GM18517 (cell line): ENCODE results near the gene OAS3.
"Not testable (repeated sequence)": the region's sequence is repeated elsewhere in the genome, so short reads cannot be mapped to it uniquely, and the experiment has no call there.

ENCODE experiments used
- ATAC-seq: cut with Tn5 transposase; IDR thresholded peaks from one replicate; pipeline ENCODE4 v1.9.1; 2021; ENCODE audit warnings: mild to moderate bottlenecking, moderate library complexity; ENCODE audit not compliant: unreplicated experiment

OAS3 gene

DNA sequence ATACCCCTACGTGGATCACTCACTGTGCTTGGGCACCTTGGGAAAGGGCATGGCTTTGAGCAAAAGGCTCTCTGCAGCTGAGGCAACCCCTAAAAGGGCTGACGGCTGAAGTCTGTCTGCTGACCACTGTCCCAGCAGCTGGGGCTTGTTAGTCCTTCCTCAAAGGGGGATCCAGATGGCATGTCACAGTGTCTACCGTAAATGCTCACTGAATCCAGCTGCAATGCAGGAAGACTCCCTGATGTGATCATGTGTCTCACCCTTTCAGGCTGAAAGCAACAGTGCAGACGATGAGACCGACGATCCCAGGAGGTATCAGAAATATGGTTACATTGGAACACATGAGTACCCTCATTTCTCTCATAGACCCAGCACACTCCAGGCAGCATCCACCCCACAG, 19.2 kb upstream of the OAS3 start:
- no peak for ATAC-seq

DNA sequence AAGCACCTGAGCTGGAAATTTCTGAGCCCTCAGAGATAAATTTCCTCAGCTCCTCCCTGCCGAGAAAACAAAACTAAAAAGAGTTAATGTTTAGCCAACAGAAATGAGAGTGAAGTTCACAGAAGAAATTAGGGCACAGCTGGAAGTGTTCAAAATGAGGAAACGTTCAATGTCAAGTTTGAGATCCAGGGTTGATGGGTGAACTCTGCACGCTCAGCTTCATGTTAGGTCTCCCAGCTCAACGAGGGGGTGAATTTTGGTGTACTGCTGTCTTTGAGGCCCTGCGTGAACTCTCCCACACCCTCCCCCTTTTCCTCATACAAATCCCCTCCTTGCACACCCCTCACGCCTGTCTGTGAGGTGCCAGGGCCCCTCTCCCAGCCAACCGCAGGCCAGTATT, 13.3 kb upstream of the OAS3 start:
- peak; percentile 64 for ATAC-seq

DNA sequence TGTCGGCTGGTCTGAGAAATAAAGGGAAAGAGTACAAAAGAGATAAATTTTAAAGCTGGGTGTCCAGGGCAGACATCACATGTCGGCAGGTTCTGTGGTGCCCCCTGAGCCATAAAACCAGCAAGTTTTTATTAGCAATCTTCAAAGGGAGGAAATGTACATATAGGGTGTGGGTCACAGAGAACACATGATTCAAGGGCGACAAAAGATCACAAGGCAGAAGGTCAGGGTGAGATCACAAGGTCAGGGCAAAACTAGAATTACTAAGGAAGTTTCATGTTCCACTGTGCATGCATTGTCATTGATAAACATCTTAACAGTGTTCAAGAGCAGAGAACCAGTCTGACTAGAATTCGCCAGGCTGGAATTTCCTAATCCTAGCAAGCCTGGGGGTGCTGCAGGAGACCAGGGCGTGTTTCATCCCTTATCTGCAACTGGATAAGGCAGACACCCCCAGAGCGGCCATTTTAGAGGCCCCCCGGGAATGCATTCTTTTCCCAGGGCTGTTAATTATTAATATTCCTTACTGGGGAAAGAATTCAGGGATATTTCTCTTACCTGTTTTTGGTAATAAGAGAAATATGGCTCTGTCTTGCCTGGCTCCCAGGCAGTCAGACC, 11.7 kb upstream of the OAS3 start:
- not testable (repeated sequence) for ATAC-seq

DNA sequence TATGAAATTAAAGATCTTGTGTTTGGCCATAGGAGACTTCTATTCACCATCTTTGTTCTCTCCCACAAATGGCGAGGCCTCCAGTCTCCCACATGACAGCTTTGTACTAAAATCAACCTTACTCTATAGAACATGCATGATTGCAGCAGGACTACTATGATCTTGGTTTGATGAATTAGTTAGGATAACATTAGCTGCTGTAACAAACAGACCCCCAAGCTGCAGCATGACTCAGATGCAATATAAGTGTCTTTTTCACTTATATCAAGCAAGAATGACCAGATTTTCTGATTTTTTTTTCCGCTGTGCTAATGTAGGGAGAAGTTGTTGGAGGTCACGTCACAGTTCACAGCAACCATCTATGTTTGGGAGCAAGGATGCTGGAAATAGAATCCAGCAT, 10.8 kb upstream of the OAS3 start:
- ATAC-seq = no peak

DNA sequence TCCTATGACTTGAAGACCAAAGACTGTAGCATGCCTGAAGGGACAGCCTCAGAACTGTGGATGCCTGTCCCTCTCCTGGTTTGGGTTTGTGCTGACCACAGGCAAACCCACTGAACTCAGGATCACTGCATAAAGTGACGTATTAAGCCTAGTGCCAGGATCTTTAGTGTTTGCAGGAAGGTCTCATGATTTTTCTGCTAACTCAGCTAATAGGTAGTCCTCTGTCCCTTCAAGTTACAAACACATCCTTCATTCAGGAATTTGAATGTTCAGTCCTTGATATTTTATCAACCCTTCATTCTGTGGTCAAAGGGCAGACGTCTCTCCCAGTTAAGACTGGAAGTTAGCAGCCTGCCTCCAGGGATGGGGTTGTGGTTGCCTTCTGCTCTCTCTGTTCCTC, 10.3 kb upstream of the OAS3 start:
- no peak for ATAC-seq

DNA sequence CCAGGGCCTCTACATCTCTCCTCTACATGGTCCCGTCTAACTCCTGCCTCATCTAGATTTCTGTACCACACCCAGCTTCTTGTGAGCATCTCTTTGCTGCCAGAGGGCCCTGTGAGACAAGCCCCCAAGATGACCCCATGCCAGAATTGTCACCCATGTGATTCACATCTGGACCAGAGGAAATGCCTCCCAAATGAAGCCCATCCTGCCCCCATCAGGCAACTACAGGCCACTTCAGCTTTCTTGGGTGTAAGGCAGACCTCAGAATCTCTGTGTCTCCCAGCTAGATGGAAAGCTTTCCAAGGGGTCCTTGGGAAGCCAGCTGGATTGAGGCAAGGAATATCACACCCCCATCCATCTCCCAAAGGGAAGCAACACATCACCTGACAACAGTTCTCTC, 9.3 kb upstream of the OAS3 start:
- no peak for ATAC-seq

DNA sequence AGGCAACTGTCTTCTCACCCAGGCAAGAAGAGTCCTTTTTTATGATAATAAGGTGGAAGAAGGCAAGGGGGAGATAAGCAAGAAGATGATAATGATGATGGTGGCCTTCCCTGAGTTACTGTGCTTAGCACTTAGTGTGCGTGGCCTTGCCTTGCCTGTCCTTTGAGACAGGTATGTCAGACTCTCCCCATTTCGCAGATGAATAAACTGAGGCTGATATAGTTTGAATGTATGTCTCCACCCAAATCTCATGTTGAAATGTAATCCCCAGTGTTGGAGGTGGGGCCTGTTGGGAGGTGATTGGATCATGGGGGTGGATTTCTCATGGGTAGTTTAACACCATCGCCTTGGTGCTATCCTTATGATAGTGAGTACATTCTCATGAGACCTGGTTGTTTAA, 8.6 kb upstream of the OAS3 start:
- ATAC-seq = no peak

DNA sequence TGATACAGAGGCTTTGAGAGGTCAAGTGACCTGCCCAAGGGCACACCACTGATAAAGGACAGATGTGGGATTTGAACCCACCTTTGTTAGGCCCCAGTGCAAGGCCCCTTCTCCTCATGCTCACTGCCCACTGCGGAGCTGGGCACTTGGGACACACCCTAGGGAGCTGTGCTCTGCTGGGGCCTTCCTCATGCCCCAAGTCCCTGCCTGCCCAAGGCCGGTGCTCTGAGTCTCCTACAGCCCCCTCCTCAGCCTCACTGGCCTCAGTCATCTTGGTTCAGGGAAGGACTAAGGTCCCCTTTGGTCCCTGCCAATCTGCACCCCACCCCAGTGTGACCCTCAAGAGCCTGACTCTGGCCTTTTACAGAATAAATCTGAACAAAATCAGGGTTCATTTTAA, 7.9 kb upstream of the OAS3 start:
- ATAC-seq = no peak

DNA sequence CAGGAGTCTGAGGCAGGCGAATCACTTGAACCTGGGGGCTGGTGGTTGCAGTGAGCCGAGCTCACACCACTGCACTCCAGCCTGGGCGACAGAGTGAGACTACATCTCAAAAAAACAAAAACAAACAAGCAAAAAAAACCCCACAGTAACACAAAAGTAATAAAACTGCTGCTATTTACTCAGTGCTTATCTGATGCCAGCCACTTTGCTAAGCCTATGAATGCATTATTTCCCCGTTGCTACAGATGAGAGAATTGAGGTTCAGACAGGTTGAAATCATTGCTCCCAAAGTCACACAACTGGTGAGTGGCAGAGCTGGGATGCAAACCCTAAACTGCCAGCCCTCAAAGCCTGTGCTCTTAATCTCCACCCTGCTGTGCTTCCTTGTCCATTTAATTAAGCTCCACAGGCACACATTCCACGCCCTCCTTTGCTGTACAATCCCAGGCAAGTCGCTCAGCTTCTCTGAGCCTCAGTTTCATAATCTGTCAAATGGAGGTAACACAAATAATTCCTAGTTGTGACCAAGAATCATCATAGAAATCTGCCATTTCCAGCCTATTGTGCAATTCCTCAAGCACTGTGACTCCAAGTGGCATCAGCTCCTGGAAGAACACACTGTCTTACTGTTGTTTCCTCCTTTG, 5.7 kb upstream of the OAS3 start:
- ATAC-seq = no peak

DNA sequence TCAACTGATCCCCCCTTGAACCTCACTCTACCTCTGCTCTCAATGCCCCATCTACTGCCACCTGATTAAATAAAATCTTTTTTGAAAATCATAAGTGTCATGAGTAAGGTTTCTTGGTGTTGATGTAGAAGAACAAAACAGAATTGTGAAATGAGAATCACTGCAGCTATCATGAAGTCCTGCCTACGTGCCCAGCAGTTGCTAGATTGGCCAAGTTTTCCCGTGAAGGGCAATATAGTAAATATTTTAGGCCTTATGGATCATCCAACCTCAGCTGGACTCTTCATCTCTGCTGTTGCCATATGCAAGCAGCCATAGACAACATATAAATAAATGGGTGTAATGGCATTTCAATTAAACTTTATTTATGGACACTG, 5.2 kb upstream of the OAS3 start:
- no peak for ATAC-seq

DNA sequence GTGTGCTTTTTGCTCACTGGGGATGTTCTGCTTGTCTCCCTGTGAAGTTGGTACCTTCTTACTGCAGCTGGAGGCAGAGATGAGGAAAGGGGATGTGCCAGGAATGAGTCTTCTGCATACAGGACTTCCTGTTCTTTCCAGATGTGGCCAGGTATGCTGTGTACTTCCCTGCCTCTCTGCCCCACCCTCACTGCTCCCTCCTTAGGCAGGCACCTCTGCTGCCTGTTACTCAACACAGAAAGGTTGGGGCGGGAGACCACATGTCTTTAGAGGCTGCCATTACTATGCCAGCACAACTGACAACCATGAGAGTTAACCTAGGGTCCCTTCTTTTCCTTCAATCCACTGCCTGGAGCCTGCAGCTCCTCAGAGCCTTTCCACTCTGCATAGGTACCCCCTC, 2.0 kb upstream of the OAS3 start:
- ATAC-seq = no peak

DNA sequence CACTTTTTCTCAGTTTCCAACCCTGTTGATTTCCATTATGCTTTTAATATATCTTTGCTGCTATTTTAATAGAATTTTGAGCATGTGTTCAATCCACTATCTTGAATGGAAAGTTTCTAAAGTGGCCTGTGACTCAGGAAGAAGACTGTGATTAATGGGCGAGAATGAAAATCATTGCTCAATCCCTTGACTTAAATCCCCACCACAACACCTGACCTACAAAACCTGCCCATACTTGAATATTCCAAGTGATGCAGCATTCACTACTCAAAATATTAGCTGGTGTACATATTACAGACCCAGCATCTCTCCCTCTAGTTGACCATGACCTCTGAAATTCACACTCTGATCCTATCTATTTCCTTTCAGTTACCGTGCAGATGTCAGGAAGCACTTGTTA, 1.3 kb upstream of the OAS3 start:
- no peak for ATAC-seq

DNA sequence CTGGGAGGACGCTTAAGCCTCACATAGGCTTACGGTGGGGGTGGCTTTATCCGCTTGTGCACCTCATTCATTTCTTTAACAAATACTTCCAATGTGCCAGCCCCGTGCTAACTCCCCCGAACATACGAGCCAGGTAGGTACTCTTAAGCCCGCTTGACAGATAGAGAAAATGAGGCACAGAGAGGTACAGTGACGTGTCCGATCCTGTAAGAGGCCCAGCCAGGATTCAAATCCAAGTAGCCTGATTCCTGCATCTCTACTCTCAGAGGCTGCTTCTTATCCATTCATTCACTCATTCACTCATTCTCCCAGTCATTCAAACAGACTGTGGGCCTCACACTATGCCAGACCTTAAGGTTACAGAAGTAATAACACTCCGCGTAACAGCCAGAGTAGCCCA, 477 bp downstream of the OAS3 start:
- no peak for ATAC-seq

DNA sequence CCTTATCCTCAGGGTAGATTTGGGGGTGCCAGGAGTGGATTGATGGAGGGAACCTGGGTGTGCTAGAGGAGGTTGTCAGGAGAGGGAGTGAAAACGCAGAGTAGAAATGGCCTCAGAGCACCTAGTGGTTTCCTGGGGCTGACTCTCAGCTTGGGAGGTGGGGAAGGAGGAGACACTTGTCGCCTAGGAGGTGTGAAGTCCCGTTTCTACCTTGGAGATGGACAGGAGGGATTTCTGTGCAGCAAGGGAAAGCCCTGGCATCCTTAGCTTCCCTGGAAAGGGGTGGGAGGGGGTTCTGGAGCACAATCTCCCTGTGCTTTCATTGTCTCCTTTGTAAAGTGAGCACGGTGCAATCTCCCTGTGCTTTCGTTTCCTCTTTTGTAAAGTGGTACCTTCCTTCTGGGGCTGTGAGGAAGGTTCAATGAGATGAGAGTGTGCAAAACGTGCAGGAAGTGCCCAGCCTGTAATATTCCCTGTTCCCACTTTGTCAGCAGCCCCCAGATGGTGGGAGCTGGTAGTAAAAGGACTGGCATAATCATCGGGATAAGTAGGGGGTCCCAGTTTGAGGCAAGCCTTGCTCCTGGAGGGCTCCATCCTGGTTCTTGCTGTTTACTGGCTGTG, 1.6 kb downstream of the OAS3 start:
- ATAC-seq = peak; percentile 55

DNA sequence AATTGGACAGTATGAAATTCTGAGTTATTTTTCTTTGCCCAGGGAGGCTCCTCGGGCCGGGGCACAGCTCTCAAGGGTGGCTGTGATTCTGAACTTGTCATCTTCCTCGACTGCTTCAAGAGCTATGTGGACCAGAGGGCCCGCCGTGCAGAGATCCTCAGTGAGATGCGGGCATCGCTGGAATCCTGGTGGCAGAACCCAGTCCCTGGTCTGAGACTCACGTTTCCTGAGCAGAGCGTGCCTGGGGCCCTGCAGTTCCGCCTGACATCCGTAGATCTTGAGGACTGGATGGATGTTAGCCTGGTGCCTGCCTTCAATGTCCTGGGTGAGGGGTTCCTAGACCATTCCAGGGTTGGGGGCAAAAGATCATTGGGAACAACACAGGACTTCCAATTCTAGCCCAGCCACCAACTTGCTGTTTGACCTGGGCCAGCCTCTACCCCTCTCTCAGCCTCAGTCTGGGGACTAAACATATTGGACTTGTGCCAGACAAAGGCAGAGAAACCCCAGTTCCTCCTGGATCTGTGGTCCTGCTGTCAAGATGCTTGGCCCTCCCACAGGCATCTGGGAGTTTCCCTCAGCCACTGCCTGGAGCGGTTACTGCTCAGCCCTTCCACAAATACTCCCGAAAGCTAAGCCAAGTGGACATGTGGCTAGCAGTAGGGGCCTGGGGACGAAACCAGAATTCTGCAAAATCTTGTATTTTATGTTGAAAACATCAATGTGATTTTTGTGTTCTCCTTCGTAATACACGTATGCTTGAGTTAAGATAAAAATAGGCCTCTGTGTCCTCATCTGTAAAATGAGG, 3.5 kb downstream of the OAS3 start:
- ATAC-seq = no peak

DNA sequence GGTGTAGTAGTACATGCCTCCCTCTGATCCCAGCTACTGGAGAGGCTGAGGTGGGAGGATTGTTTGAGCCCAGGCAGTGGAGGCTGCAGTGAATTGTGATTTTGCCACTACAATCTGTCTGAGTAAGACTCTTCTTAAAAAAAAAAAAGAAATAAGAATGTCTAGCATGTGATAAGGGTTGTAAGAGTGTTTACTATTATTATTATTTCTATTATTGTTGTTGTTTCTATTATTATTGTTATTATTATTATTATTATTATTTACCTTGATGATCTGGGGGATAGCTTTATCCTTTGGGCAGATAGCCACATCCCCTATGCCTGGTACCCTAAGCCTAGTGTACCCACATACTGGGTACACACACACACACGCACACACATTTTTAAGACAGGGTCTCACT, 4.3 kb downstream of the OAS3 start:
- ATAC-seq = no peak

DNA sequence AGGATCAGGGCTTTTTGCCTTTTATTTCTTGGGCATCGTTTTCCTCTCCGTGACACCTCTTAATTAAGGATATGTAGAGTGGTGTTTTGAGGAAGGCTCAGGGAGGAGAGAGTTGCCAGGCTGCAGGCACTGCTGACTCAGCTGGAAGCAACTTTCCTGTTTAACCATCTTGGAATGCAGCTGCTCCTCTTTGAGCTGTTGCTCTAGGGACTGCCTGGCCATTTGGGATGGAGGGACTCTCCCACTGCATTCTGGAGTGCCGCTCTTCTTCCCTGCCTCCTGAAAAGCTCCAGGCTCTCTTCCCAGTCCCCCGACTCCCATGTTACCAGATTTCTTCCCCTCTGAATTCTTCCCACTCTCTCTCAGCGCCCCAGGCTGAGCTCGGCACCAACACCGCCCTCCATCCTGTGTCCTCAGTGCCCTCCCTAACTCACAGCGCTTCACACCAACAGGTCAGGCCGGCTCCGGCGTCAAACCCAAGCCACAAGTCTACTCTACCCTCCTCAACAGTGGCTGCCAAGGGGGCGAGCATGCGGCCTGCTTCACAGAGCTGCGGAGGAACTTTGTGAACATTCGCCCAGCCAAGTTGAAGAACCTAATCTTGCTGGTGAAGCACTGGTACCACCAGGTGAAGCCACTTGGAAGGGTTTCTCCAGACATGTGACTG, 5.9 kb downstream of the OAS3 start:
- no peak for ATAC-seq

DNA sequence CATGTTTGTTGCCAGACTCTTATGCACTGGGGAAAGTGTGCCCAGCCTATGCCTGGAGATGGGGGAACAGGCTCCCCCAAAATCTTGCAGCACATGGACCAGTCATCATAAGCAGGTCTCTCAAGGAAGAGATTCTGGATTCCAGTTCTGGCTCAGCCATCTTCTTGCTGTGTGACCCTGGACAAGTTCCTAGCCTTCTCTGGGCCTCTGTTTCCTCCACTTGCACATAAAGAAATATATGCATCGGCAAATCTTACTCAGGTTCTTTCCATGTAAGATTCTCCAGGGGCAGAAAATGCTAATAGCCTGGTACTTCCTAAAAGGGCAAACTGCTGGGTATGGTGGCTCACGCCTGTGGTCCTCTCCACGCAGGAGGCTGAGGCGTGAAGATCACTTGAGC, 7.2 kb downstream of the OAS3 start:
- no peak for ATAC-seq

DNA sequence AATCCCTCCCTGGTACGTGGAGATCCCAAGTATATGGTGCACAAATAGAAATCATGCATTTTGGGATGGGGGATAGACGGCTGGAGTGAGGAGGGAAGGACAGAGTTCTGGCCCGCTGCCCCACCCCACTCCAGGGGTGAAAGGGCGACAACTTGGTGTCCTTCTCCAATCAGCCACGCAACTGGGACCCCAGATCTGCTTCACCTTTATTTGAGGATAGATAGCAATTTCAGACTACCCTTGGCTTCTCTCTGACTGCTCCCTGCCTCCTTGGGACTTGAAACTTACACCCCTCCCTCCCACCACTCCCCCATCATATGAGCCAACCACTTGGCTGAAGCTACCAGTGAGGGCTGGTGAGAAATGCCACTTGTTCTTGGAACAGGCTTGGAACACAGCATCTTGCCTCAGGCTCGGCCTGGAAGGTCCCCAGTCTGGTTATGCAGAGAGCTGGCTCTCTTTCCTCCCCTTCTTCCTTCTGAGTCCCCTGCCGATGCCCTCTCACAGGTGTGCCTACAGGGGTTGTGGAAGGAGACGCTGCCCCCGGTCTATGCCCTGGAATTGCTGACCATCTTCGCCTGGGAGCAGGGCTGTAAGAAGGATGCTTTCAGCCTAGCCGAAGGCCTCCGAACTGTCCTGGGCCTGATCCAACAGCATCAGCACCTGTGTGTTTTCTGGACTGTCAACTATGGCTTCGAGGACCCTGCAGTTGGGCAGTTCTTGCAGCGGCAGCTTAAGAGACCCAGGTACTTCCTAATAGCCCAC, 8.1 kb downstream of the OAS3 start:
- no peak for ATAC-seq

DNA sequence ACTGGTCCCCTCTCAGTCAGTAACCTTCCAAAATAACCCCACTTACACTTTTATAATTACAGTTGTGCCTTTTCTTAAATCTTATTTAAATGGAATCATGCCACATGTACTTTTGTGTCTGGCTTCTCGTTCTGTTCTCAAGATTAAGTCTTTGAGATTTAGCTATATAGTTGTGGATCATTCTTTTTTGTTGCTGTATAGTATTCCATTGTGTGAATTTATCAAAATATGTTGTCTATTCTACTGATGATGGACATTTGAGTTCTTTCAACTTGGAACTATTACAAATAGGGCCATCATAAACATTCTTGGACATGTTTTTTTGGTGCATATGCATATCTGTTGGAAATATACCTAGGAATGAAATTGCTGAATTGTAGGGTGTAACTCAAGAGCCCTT, 9.0 kb downstream of the OAS3 start:
- no peak for ATAC-seq

DNA sequence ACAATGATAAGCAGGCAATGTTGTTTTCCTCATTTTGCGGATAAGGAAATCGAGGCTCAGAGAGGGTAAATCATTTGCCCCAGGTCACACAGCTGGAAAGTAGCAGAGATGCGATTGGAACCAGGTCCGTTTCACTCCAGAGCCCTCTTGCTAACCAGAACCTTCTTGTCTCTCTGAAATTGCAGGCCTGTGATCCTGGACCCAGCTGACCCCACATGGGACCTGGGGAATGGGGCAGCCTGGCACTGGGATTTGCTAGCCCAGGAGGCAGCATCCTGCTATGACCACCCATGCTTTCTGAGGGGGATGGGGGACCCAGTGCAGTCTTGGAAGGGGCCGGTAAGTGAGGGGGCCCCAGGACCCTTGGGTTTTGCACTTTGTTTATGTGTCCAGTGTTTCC, 9.5 kb downstream of the OAS3 start:
- ATAC-seq = no peak
